22Rv1 (cell line): ENCODE data around the gene HRH3.

ENCODE experiments used
- H3K27ac ChIP-seq: fragments of 450-650 bp; 2 replicates; pipeline ENCODE4 v1.5.1; 2017
- CTCF ChIP-seq: fragments of 450-650 bp; IDR thresholded peaks from 2 replicates; pipeline ENCODE4 v1.5.1; 2017; ENCODE audit warnings: mild to moderate bottlenecking
- ZFX ChIP-seq: fragments of 450-650 bp; IDR thresholded peaks from 2 replicates; pipeline ENCODE4 v1.6.1; 2017; ENCODE audit warnings: antibody characterized with exemption, borderline replicate concordance

HRH3 gene

DNA sequence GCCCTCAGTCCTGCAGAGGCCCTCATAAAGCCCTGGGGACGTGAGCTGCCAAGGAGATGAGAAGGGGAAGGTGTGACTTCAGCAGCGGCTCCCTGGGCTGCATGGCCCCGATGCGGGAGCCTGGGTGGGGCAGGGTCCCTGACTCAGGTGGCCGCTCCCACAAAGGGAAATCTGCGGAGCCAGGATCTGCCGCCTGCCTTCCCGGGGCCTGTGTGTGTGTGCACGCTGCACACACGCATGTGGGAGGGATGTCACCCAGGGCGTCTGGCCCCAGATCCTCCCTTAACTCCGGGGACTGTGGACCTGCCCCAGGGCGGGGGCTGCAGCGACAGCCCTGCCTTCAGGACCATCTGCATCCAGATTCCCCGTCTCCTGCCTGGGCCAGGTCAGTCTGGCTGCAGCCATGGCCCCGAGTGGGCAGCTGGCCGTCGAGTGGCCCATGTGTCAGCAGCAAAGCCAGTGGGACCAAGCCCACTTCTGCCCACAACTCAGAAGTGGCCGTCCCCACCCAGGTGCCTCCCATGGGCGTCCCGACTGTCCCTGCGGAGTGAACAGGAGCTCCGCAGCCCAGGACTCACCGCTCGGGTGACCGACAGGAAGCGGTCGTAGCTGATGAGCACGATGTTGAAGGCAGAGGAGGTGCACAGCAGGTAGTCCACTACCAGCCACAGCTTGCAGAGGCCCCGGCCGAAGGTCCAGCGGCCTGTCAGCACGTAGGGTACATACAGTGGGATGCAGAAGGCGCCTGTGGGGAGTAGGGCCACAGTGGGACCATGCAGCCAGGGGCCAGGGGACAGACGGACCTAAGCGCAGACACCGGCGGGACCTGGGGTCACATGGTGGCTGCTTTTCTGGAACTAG, 1.9 kb downstream of the HRH3 start:
- no peak for TF ChIP-seq CTCF
- TF ChIP-seq ZFX, result no peak

GRCh38 chr20:62216636-62217566, 3.2 kb downstream of the HRH3 start:
- no peak for TF ChIP-seq CTCF
- no peak overlapping the region for H3K27ac ChIP-seq

More for the DNA sequence above, 1.9 kb downstream of the HRH3 start:
- H3K27ac ChIP-seq, result no peak overlapping the region

GRCh38 chr20:62215991-62216635, 4.0 kb downstream of the HRH3 start:
- H3K27ac ChIP-seq, result no peak overlapping the region
- no peak for TF ChIP-seq ZFX
- TF ChIP-seq CTCF, result no peak

DNA sequence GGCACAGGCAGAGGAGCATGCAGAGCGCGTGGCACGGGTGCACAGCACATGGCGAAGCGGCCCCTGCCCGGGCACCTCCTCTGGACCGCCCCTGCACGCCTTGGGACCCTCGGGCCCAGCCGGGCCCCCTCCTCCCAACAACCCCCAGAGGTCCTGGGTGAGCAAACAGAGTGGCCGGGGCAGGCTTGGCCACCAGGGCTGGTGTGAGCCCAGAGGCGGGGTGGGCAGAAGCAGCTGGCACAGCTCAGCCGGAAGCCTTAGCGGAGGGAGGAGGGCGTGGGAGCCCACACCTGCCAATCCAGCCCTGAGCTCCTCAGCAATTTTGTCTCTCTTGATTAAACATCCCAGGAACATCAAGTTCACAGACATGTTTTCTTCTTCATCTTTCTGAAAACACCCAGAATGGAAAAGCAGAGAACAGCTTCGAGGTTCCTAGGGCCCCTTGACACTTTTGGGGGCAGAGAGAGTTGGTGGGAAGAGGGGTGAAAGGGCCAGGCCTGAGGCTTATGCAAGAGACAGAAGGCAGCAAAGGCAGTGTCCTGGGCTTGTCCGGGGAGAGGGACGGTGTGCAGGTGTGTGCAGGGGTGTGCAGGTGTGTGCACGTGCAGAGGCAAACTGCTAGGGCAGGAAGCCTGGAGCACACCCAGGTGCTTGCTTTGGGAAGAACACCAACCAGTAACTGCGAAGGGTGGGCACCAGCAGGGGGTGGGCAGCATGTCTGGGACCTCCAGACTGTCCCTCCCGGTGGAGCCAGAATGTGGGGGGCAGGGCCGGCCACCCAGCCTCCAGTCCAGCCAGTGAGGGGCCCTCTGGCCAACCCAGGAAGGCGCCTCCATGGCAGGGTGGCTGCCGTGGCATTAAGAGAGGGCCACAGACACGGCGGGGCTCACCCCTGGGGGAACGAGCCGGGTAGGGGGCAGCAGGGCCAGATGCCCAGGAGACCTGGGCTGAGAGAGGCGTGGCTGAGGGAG, 4.8 kb downstream of the HRH3 start:
- no peak overlapping the region for H3K27ac ChIP-seq
- TF ChIP-seq ZFX (no peak), CTCF (no peak)

DNA sequence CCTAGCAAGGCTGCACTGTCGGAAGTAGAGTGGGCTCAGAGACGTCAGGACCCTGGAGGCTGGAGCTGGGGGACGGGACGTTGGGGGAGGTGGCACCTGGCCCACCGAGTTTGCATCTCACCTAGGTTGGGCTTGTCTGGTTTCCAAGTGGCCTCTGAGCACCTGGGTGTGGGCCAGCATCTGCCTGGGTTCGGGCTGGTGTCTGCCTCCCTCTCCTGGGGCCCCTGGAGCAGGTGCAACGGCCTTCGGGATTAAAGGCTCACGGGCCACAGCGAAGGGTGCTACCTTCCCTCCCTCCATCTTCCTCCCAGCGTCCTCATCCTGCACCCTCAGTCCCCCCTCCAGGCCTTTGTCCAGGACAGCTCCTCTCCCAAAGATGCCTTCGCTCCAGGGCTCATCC, 6.0 kb downstream of the HRH3 start:
- no peak for TF ChIP-seq CTCF
- TF ChIP-seq ZFX, result no peak
- H3K27ac ChIP-seq, result no peak overlapping the region

DNA sequence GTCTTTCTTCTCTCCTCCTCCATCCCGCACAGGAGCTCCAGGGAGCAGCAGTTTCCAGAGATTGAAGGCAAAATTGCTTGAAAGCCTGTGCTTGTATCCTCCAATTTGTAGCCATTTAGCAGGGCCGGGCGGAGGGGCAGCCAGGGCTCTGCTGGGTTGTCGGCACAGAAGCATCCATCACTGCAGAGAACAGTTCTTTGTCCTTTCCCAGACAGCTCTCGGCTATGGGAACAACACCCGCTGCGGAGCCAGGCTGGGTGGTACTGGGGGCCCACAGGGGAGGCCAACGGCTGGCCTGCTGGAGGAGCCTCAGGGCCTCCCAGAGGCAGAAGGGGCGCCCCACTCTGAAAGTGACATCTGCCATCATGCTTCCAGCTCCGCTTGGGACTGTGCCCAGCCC, 7.8 kb downstream of the HRH3 start:
- no peak for TF ChIP-seq CTCF
- no peak for TF ChIP-seq ZFX

More for the DNA sequence above, 7.8 kb downstream of the HRH3 start:
- H3K27ac ChIP-seq, result no peak overlapping the region
